Measurements from ENCODE around the gene GINS2. TPM values are rescaled to one million over a fixed set of nuclear protein-coding genes. Genes with fewer than 3 reads are reported as not detected.

The GINS2 gene
- total and polyA plus RNA-seq, 4 donors, result 1.6 to 3.1 (median 2.4) TPM

DNA sequence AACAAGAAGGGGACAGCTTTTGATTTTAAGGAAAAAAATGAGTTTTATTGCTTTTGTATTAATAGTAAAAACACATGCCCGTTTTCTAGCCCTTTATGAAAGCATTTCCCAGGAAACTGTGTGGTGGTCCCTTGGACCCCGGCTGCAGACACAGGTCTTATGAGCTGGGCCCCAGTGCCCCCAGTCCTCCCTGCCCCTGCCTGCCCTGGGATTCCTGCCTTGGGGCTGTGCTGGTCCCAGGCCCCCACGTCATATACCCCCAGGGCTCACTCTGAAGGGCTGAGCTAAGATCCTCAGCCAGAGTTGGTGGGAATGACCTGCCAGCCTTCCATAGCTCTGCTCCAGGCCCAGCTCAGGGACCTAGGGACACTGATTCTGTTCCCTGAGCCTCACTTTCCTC is 30.8 kb downstream of the GINS2 start:
- H3K9ac ChIP-seq (ENCODE audit: insufficient read depth in 1 of 2, low read length in 2 of 2), result no peak overlapping the region
- WGBS, 2 donors, result 91 to 96% methylated on average over 3 of the region's 3 CpGs
- H3K27me3 ChIP-seq (ENCODE audit: control insufficient read depth in 3 of 3, insufficient read depth in 3 of 3, low read length in 2 of 3), result no peaks in the 10 kb centered on the region
- no peaks in the 10 kb centered on the region for H3K9me3 ChIP-seq (ENCODE audit: control insufficient read depth in 4 of 4, insufficient read depth in 3 of 4, low read length in 3 of 4)
- ATAC-seq (ENCODE audit: insufficient read depth, low FRiP score) (no peak), DNase-seq (no peak)
- peaks cover 14 to 77% (median 52%) of the 10 kb centered on the region in 4 donors for H3K36me3 ChIP-seq (ENCODE audit: control insufficient read depth in 4 of 4, insufficient read depth in 4 of 4, low read length in 4 of 4)
- no peak overlapping the region for H3K4me3 ChIP-seq
- H3K4me1 ChIP-seq (ENCODE audit: control insufficient read depth in 5 of 5, insufficient read depth in 5 of 5, low read length in 5 of 5), result peaks cover 0 to 3% (median 0%) of the 10 kb centered on the region in 5 donors
- TF ChIP-seq, protein P1, sequence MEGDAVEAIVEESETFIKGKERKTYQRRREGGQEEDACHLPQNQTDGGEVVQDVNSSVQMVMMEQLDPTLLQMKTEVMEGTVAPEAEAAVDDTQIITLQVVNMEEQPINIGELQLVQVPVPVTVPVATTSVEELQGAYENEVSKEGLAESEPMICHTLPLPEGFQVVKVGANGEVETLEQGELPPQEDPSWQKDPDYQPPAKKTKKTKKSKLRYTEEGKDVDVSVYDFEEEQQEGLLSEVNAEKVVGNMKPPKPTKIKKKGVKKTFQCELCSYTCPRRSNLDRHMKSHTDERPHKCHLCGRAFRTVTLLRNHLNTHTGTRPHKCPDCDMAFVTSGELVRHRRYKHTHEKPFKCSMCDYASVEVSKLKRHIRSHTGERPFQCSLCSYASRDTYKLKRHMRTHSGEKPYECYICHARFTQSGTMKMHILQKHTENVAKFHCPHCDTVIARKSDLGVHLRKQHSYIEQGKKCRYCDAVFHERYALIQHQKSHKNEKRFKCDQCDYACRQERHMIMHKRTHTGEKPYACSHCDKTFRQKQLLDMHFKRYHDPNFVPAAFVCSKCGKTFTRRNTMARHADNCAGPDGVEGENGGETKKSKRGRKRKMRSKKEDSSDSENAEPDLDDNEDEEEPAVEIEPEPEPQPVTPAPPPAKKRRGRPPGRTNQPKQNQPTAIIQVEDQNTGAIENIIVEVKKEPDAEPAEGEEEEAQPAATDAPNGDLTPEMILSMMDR (IDR thresholded peaks at IDR 0.05; ENCODE audit: control extremely low read depth, extremely low read depth), result no peak
- no peak overlapping the region for H3K27ac ChIP-seq (ENCODE audit: low read depth in 1 of 2, low read length in 1 of 2)

DNA sequence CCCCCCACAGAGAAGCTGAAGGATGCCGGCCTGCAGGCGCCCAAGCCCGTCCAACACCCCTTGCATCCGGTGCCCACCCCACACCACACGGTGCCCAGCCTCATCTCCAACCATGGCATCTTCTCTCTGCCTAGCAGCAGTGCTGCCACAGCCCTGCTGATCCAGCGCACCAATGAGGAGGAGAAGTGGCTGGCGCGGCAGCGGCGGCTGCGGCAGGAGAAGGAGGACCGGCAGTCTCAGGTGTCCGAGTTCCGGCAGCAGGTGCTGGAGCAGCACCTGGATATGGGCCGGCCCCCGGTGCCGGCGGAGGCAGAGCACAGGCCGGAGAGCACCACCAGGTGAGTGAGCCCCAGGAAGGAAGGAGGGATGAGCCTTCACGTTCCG is 31.5 kb downstream of the GINS2 start:
- Histone ChIP-seq H3K4me1 (ENCODE audit: control insufficient read depth in 5 of 5, insufficient read depth in 5 of 5, low read length in 5 of 5) (peaks cover 0 to 5% (median 0%) of the 10 kb centered on the region in 5 donors), H3K27ac (ENCODE audit: low read depth in 1 of 2, low read length in 1 of 2) (no peak overlapping the region), H3K27me3 (ENCODE audit: control insufficient read depth in 3 of 3, insufficient read depth in 3 of 3, low read length in 2 of 3) (no peaks in the 10 kb centered on the region), H3K4me3 (no peak overlapping the region), H3K9ac (ENCODE audit: insufficient read depth in 1 of 2, low read length in 2 of 2) (no peak overlapping the region), H3K36me3 (ENCODE audit: control insufficient read depth in 4 of 4, insufficient read depth in 4 of 4, low read length in 4 of 4) (peaks cover 11 to 70% (median 46%) of the 10 kb centered on the region in 4 donors), H3K9me3 (ENCODE audit: control insufficient read depth in 4 of 4, insufficient read depth in 3 of 4, low read length in 3 of 4) (peaks cover 0 to 2% (median 0%) of the 10 kb centered on the region in 4 donors)
- 95 to 96% methylated on average over 21 of the region's 21 CpGs for WGBS, 2 donors
- no peak for DNase-seq
- ATAC-seq (ENCODE audit: insufficient read depth, low FRiP score), result no peak
- TF ChIP-seq, protein P1 (IDR thresholded peaks at IDR 0.05; ENCODE audit: control extremely low read depth, extremely low read depth), result no peak

DNA sequence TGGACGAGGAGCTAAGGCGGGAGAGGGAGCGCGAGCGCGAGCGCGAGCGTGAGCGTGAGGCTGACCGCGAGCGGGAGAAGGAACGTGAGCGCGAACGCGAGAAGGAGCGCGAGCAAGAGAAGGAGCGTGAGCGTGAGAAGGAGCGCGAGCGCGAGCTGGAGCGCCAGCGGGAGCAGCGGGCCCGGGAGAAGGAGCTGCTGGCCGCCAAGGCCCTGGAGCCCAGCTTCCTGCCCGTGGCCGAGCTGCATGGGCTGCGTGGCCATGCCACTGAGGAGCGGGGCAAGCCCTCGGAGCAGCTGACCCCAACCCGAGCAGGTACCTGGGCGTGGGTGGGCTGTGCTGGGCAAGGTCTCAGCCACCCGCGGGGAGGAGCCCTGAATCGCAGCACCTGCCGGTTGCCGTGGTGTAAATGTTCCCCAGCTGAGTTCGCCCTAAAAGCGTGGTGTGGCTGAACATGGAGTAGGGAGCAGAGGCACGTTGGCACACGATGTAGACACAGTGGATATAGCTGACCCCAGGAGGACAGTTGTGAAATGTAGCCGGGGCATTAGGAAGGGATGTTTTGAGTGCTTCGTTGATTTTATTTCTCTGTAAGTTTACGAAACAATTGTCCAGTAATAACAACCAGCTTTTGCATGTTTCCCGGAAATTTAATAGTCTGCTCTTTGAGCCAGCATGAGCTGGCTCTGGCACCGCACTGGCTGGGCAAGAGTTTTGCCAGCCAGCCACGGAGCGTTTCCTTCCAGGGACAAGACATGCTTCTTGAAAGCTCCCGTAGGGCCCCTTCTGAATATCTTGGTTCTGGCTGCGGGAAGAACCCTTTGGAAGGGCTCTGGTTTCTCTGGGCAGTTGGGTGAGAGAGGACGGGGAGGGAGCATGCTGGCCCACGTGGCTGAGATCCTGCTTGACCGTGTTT is 32.1 kb downstream of the GINS2 start:
- no peak for DNase-seq
- TF ChIP-seq, protein P1 (IDR thresholded peaks at IDR 0.05; ENCODE audit: control extremely low read depth, extremely low read depth), result no peak
- 95% methylated on average over 56 to 59 of the region's 59 CpGs for WGBS, 2 donors
- Histone ChIP-seq H3K4me1 (ENCODE audit: control insufficient read depth in 5 of 5, insufficient read depth in 5 of 5, low read length in 5 of 5) (peaks cover 0 to 12% (median 4%) of the 10 kb centered on the region in 5 donors), H3K9me3 (ENCODE audit: control insufficient read depth in 4 of 4, insufficient read depth in 3 of 4, low read length in 3 of 4) (peaks cover 0 to 2% (median 0%) of the 10 kb centered on the region in 4 donors), H3K27me3 (ENCODE audit: control insufficient read depth in 3 of 3, insufficient read depth in 3 of 3, low read length in 2 of 3) (no peaks in the 10 kb centered on the region), H3K9ac (ENCODE audit: insufficient read depth in 1 of 2, low read length in 2 of 2) (no peak overlapping the region), H3K36me3 (ENCODE audit: control insufficient read depth in 4 of 4, insufficient read depth in 4 of 4, low read length in 4 of 4) (peaks cover 11 to 64% (median 42%) of the 10 kb centered on the region in 4 donors), H3K27ac (ENCODE audit: low read depth in 1 of 2, low read length in 1 of 2) (no peak overlapping the region), H3K4me3 (no peak overlapping the region)
- no peak for ATAC-seq (ENCODE audit: insufficient read depth, low FRiP score)
